Transverse colon (tissue), 4 donors: ENCODE results near the gene TTC28.

Source experiments
- CTCF ChIP-seq, 5 experiments: fragments of 200-600 bp in 3 of 5; fragments of 450-650 bp in 2 of 5; sonication (generic) in 3 of 5; IDR thresholded peaks; 1 replicate in 2 of 5; 2 replicates in 3 of 5; pipeline ENCODE4 v1.5.1; 2016 to 2017; ENCODE audit warnings: antibody characterized with exemption in 5 of 5, inconsistent platforms in 3 of 5, mild to moderate bottlenecking in 2 of 5, moderate library complexity in 1 of 5
- EP300 ChIP-seq: sonication (generic); formaldehyde crosslinking; IDR thresholded peaks from one replicate; pipeline ENCODE4 v1.6.1; 2017; ENCODE audit warnings: antibody characterized with exemption, low read depth
- POLR2A ChIP-seq: fragments of 450-650 bp; IDR thresholded peaks from one replicate; pipeline ENCODE4 v1.6.1; 2016; ENCODE audit warnings: antibody characterized with exemption, mild to moderate bottlenecking, moderate library complexity
- POLR2AphosphoS5 ChIP-seq, 3 donors: sonication (generic); formaldehyde crosslinking; IDR thresholded peaks; one replicate each; pipeline ENCODE4 v1.6.1; 2016; ENCODE audit warnings: antibody characterized with exemption in 3 of 3

- no peak for TF ChIP-seq CTCF (IDR thresholded peaks at IDR 0.05)
- no peak for TF ChIP-seq POLR2A
- no peak for TF ChIP-seq POLR2AphosphoS5 (IDR thresholded peaks at IDR 0.05)
- TF ChIP-seq EP300, result no peak
These were observed 259.7 kb downstream of the TTC28 start for GRCh38 chr22:28419919-28420318.
